NCI-H2029 treated with DMSO at 0.1 percent for 48 hours (cell line): ENCODE measurements around the gene TRNT1.

Experiments used
- DNase-seq: peaks from one replicate; lab custom pipeline; 2025; lab: John Stamatoyannopoulos, UW

Gene TRNT1

DNA sequence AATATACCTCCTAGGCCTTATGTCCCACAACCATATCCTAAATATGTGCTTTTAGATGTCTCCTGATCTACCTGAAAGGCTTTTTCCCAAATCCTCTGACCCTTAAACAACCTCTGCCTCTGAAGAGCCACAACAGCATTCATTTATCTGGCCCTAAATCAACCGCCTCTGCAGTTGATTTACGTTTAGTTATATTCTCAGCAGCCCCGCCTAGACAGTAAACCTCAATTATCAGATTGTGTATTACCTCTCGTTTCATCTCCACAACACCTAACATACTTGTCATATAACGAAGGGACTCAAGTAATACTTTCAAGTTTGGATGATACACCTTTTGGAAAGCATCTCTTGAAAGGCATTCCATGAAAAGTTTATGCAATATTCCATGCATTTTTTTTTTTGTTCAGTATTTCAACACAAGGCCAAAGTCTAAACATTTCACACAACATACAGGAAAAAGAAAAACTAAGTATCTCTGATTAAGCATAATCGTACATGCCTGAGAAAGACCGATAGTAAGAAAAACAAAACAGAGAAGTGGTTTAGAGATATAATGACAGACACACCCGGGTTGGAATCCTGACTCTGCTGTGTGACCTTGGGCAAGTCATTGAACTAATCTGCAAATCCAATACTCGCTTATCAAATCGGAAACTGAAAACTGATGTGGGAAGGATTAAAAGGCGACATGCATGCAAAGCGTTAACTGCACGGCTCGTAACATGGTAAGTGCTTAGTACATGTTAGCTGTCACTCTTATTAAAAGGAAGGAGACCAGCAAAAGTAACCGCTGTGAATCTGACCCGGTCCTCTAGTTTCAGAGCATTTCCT, 52.0 kb downstream of the TRNT1 start:
- no peak for DNase-seq

GRCh38 chr3:3179407-3180094, 52.8 kb downstream of the TRNT1 start, which contains the start of gene CRBN:
CRBN (minus strand) TSS chr3:3179691; CDS start chr3:3179687, 4 bp downstream.
- peak; percentile 69 for DNase-seq

GRCh38 chr3:3180456-3180855, 53.7 kb downstream of the TRNT1 start:
- no peak for DNase-seq

DNA sequence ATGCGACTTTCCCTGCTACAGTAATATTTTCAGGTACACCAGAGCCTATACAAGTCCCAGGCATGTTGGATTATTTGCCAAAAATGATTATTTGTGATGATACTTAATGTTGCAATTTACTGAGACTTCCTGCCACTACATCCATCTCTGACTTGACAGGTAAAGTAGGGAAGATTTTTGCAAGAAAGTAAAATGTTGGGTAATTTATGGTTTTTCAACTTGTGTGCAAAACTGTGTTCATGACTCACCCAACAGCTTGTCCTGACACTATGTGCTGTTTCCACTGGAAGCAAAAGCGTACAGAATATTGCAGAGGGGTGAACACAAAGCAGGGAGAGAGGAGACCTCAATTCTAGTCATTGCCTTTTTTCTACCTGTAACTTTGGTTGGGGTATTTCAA, 58.1 kb downstream of the TRNT1 start:
- DNase-seq, result no peak

GRCh38 chr3:3189102-3189727, 62.5 kb downstream of the TRNT1 start:
- DNase-seq, result no peak

- no peak for DNase-seq
Measured at GRCh38 chr3:3189961-3190360, 63.2 kb downstream of the TRNT1 start.

DNA sequence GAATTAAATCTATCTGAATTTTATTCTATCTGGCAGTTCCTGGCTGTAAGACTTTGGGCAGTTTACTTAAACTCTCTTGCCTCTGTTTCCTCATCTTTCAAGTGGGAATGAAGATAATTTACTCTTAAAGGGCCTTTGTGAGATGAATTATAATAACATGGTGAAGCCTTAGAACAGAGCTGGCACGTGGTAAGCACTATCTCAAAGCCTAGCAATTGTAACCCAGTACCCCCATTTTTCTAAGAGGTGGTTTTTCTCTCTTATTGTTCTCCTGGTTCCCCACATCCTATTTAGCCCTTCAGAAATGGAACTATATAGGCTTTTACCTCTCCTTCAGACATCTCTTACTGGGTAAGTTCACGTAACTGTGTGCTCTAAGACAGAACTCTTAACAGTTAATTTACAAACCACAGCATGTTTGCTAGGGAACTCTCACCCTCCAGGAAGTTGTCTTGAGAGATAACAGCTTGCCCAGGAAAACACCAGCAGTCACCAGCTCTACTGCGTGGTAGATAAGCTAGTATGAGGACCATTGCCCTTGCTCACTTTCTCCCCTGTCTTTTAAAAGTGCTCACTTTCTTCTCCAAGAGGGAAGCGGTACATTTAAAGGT, 65.0 kb downstream of the TRNT1 start:
- DNase-seq, result no peak

DNA sequence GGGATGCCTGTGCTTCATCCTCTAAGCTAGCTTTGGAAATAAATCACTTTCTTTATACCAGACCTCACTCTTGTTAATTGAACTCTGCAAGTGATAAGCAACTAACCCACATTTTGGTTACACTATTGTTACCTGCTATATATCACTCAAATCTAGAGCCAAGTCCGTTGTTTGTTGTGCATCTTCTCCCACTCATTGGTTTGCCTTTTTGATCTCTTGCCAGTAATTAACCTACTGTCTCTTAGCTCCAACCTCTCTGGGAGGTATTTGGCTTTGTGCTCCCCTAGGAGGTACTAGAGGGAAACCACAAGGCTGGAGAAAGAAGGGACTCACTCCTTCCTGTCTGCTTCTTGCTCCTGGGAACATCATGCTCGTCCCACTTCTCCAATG, 65.5 kb downstream of the TRNT1 start:
- no peak for DNase-seq

GRCh38 chr3:3194861-3195260, 68.1 kb downstream of the TRNT1 start:
- no peak for DNase-seq

GRCh38 chr3:3196148-3196861, 69.6 kb downstream of the TRNT1 start:
- DNase-seq, result no peak
